Mesothelial cell of epicardium (in vitro differentiated cells): ENCODE data around the gene ABCC5. TPM values are rescaled to one million over a fixed set of nuclear protein-coding genes. Genes with fewer than 3 reads are reported as not detected.
"Not testable (repeated sequence)": the region's sequence is repeated elsewhere in the genome, so short reads cannot be mapped to it uniquely, and the experiment has no call there.

Experiments
- DNase-seq, 2 experiments: peaks; one replicate each; pipeline ENCODE4 v3.0.0; 2021; ENCODE audit warnings: low spot score in 2 of 2; ENCODE audit not compliant: unreplicated experiment in 2 of 2
- H3K27ac Mint-ChIP-seq: 2 replicates; pipeline ENCODE4 v1.8.0; 2021; ENCODE audit warnings: mixed read lengths
- H3K27me3 Mint-ChIP-seq: 2 replicates; pipeline ENCODE4 v1.8.0; 2021; ENCODE audit warnings: low read depth, mixed read lengths
- H3K36me3 Mint-ChIP-seq: 2 replicates; pipeline ENCODE4 v1.8.0; 2021; ENCODE audit warnings: mixed read lengths
- H3K4me1 Mint-ChIP-seq: 2 replicates; pipeline ENCODE4 v1.8.0; 2021; ENCODE audit warnings: mixed read lengths
- H3K4me3 Mint-ChIP-seq: 2 replicates; pipeline ENCODE4 v1.8.0; 2021; ENCODE audit warnings: mild to moderate bottlenecking, moderate library complexity, mixed read lengths
- H3K9me3 Mint-ChIP-seq: 2 replicates; pipeline ENCODE4 v1.8.0; 2021; ENCODE audit warnings: mixed read lengths
- total RNA-seq: library from RNA; stranded (reverse); gene quantifications from 3 replicates; pipeline ENCODE4 v1.2.1, GENCODE V29; 2021
- TF ChIP-seq, protein P1 (sequence below): fragments of 200-600 bp; sonication (generic); IDR thresholded peaks from one replicate; pipeline ENCODE4 v1.5.0; 2021; ENCODE audit warnings: antibody characterized with exemption; ENCODE audit not compliant: unreplicated experiment

The ABCC5 gene
- total RNA-seq, 1 donor from 2014 or later: 62.3 TPM

DNA sequence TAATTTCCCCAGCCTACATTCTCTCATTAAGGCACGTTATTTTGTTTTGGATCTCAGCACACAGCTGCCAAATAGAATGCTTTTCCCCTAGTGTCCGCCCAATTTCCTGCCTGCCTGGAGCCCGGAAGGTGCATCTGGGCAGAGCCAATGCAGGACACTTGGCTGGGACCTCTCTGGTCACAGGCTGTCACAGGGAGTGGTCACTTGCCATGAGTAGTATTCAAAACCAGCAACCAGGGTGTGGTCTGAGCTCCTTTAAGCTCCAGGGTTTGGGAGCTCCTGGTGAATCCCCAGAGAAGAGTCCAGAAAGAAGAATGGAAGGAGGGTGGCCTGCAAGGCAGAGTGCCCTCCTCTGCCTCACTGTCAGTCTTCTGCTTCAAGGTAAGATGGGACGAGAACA lies 35.1 kb upstream of the ABCC5 start, which contains the start of gene HTR3C:
Gene HTR3C, plus strand, starts transcription at position 281 of the 400 bp plus-strand sequence. Its CDS starts 34 bp downstream, at position 315.
- Mint-ChIP-seq H3K9me3 (no peaks in the 10 kb centered on the region), H3K4me1 (no peaks in the 10 kb centered on the region), H3K4me3 (no peak within 1 kb of the TSS), H3K27ac (no peak within 1 kb of the TSS), H3K27me3 (peaks cover 45% of the 10 kb centered on the region), H3K36me3 (no peaks in the 10 kb centered on the region)
- no peak for DNase-seq
- TF ChIP-seq, protein P1, sequence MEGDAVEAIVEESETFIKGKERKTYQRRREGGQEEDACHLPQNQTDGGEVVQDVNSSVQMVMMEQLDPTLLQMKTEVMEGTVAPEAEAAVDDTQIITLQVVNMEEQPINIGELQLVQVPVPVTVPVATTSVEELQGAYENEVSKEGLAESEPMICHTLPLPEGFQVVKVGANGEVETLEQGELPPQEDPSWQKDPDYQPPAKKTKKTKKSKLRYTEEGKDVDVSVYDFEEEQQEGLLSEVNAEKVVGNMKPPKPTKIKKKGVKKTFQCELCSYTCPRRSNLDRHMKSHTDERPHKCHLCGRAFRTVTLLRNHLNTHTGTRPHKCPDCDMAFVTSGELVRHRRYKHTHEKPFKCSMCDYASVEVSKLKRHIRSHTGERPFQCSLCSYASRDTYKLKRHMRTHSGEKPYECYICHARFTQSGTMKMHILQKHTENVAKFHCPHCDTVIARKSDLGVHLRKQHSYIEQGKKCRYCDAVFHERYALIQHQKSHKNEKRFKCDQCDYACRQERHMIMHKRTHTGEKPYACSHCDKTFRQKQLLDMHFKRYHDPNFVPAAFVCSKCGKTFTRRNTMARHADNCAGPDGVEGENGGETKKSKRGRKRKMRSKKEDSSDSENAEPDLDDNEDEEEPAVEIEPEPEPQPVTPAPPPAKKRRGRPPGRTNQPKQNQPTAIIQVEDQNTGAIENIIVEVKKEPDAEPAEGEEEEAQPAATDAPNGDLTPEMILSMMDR: no peak

DNA sequence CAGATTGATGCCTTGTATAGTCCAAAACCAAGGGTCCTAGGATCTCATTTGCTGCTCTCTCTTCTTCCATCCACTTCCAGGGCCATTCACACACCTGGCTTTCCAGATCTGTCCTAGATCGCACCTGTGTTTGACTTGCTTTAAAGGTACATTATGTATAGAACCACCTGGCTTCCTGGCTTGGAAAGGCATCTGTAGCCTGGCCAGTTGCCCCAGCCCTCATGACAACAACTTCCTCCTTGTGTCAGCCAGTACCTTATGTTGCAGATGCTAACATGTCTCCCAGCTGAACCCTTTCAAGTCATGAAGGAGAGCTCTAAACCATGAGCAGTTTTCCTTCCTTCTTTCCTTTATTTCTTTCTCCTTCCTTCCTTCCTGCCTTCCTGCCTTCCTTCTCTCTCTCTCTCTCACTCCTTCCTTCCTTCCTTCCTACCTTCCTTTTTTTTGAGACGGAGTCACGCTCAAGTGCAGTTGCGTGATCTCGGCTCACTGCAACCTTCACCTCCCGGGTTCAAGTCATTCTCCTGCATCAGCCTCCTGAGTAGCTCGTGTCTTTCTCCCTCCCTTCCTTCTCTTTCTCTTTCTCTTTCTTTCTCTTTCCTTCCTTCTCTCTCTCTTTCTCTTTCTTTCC lies 32.6 kb upstream of the ABCC5 start:
- no peak overlapping the region for H3K27ac Mint-ChIP-seq
- peaks cover 45% of the 10 kb centered on the region for H3K27me3 Mint-ChIP-seq
- no peaks in the 10 kb centered on the region for H3K9me3 Mint-ChIP-seq
- H3K4me1 Mint-ChIP-seq: no peaks in the 10 kb centered on the region
- no peak overlapping the region for H3K4me3 Mint-ChIP-seq
- no peak for DNase-seq
- TF ChIP-seq, protein P1: no peak
- H3K36me3 Mint-ChIP-seq: no peaks in the 10 kb centered on the region

DNA sequence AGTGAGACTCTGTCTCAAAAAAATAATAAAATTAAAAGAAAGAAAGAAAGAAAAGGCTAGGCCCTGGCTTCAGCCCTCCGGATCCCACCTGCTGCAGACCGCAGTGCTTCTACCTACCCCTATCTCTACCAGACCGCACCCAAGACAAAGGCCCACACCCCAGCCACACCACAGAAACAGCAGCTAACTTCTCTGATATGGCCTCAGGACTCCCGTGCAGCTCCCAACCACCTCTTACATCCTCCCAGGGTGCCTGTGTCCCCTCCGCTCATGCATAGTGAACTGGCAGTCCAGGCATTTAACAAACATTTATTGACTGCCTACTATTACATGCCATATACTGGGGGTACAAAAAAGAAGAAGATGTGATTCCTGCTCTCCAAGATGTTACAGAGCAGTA lies 28.3 kb upstream of the ABCC5 start:
- DNase-seq: no peak
- Mint-ChIP-seq H3K4me1 (no peaks in the 10 kb centered on the region), H3K36me3 (no peaks in the 10 kb centered on the region), H3K4me3 (no peak overlapping the region), H3K9me3 (no peaks in the 10 kb centered on the region), H3K27me3 (peaks cover 14% of the 10 kb centered on the region), H3K27ac (no peak overlapping the region)
- TF ChIP-seq, protein P1: no peak

DNA sequence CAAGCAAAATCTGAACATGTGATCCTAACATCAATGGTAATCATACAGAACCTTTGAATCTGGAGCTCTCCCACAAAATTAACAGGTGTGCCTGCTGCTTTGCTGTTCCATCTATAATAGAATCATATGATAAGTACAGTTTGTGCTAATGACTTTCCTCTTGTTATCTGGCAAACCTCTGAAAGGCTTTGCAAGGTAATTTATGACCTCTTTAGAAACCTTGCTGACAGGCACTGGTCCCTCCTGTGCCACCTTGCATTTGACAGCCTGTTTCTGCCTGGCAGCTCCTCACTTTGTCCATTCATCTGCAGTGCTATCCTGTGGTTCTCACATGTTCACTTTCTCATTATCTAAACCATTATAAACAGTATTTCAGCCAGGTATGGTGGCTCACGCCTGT lies 24.9 kb upstream of the ABCC5 start:
- H3K27me3 Mint-ChIP-seq: peaks cover 2% of the 10 kb centered on the region
- H3K36me3 Mint-ChIP-seq: no peaks in the 10 kb centered on the region
- DNase-seq: no peak
- no peaks in the 10 kb centered on the region for H3K4me1 Mint-ChIP-seq
- TF ChIP-seq, protein P1: no peak
- no peaks in the 10 kb centered on the region for H3K9me3 Mint-ChIP-seq
- no peak overlapping the region for H3K4me3 Mint-ChIP-seq
- H3K27ac Mint-ChIP-seq: no peak overlapping the region

- H3K27ac Mint-ChIP-seq: no peak overlapping the region
- TF ChIP-seq, protein P1: no peak
- H3K9me3 Mint-ChIP-seq: no peaks in the 10 kb centered on the region
- no peaks in the 10 kb centered on the region for H3K36me3 Mint-ChIP-seq
- DNase-seq: no peak
- H3K4me1 Mint-ChIP-seq: no peaks in the 10 kb centered on the region
- H3K27me3 Mint-ChIP-seq: peaks cover 4% of the 10 kb centered on the region
- H3K4me3 Mint-ChIP-seq: no peak overlapping the region
Measured at GRCh38 chr3:184040010-184040409, 22.3 kb upstream of the ABCC5 start.

GRCh38 chr3:184039414-184039813 lies 21.7 kb upstream of the ABCC5 start:
- DNase-seq: no peak
- Mint-ChIP-seq H3K36me3 (no peaks in the 10 kb centered on the region), H3K27me3 (peaks cover 7% of the 10 kb centered on the region), H3K27ac (no peak overlapping the region), H3K4me1 (no peaks in the 10 kb centered on the region), H3K4me3 (no peak overlapping the region), H3K9me3 (no peaks in the 10 kb centered on the region)
- TF ChIP-seq, protein P1: no peak

GRCh38 chr3:184038307-184038706 lies 20.6 kb upstream of the ABCC5 start:
- DNase-seq, H3K9me3 Mint-ChIP-seq, H3K4me1 Mint-ChIP-seq, H3K27ac Mint-ChIP-seq, H3K4me3 Mint-ChIP-seq, H3K36me3 Mint-ChIP-seq: not testable (repeated sequence)
- peaks cover 14% of the 10 kb centered on the region for H3K27me3 Mint-ChIP-seq
